K562 (cell line): ENCODE data around the gene HLA-DOA. TPM values are rescaled to one million over a fixed set of nuclear protein-coding genes. Genes with fewer than 3 reads are reported as not detected.

Source experiments
- CBX5 ChIP-seq: IDR thresholded peaks from 2 replicates; pipeline ENCODE4 v1.6.1; 2014; ENCODE audit warnings: low read depth, borderline replicate concordance
- NRF1 ChIP-seq, 2 experiments: fragments of 450-650 bp; IDR thresholded peaks in 1 of 2; conservative IDR thresholded peaks in 1 of 2; 2 replicates each; pipeline ENCODE4 v1.6.1; 2014; ENCODE audit warnings: mild to moderate bottlenecking in 2 of 2
- POLR2B ChIP-seq: fragments of 450-650 bp; IDR thresholded peaks from 2 replicates; pipeline ENCODE4 v1.6.1; 2018; ENCODE audit warnings: low read depth; ENCODE audit not compliant: partially characterized antibody
- RB1 ChIP-seq: fragments of 450-650 bp; IDR thresholded peaks from 2 replicates; pipeline ENCODE4 v1.6.1; 2017; ENCODE audit warnings: low read depth, mild to moderate bottlenecking
- RBM15 ChIP-seq: fragments of 200-400 bp; formaldehyde crosslinking; IDR thresholded peaks from 2 replicates; pipeline ENCODE4 v1.6.1; 2018; ENCODE audit warnings: mild to moderate bottlenecking, low read length, moderate library complexity; ENCODE audit not compliant: insufficient read depth
- SMARCB1 ChIP-seq: IDR thresholded peaks from 2 replicates; pipeline ENCODE4 v1.6.1; 2011; ENCODE audit warnings: improper control_type of control experiment, low read depth; ENCODE audit not compliant: insufficient read length
- SP1 ChIP-seq: sonication (generic); formaldehyde crosslinking; IDR thresholded peaks from 2 replicates; pipeline ENCODE4 v1.8.1; 2022; ENCODE audit warnings: mild to moderate bottlenecking, missing genetic modification reagents
- SPI1 ChIP-seq: IDR thresholded peaks from 2 replicates; pipeline ENCODE4 v1.6.1; 2011; ENCODE audit warnings: low read depth, low read length, control low read depth, borderline replicate concordance
- STAT5B ChIP-seq: fragments of 250-450 bp; sonication (Bioruptor Pico); IDR thresholded peaks from 2 replicates; pipeline ENCODE4 v1.8.0; 2021; ENCODE audit warnings: mild to moderate bottlenecking, inconsistent platforms
- WHSC1 ChIP-seq: IDR thresholded peaks from one replicate; pipeline ENCODE4 v1.6.1; 2012; ENCODE audit warnings: low read length, control low read depth, inconsistent platforms
- ZNF197 ChIP-seq: fragments of 200-800 bp; sonication (Bioruptor generic); IDR thresholded peaks from 2 replicates; pipeline ENCODE4 v1.6.1; 2016; ENCODE audit warnings: low read depth, missing genetic modification characterization, missing compliant biosample characterization
- ZNF444 ChIP-seq: fragments of 250-450 bp; sonication (Bioruptor Pico); IDR thresholded peaks from 2 replicates; pipeline ENCODE4 v1.4.0; 2020; ENCODE audit warnings: mild to moderate bottlenecking, moderate library complexity
- ZNF586 ChIP-seq: fragments of 450-650 bp; formaldehyde crosslinking; conservative IDR thresholded peaks from 2 replicates; pipeline ENCODE4 v1.4.0; 2020; ENCODE audit warnings: mild to moderate bottlenecking, moderate library complexity
- polyA plus RNA-seq, 8 experiments: library from polyadenylated mRNA; depleted of rRNA in 4 of 8; stranded (reverse) in 5 of 8; unstranded in 3 of 8; fragments of >200 nt; fragmentation: Nextera tagmentation in 2 of 8; fragmentation: Illumina TruSeq in 1 of 8; extraction: Ambion mirVana in 2 of 8; extraction: Trizol in 1 of 8; gene quantifications; 2 replicates each; pipeline versions ENCODE4 v1.2.1 to v1.2.3, GENCODE V29; 2011 to 2014; ENCODE audit warnings: inconsistent platforms in 1 of 8, missing spikeins in 1 of 8
- total RNA-seq, 7 experiments: library from RNA; depleted of rRNA in 6 of 7; stranded (reverse); fragments of >200 nt in 6 of 7; fragmentation: Illumina TruSeq in 2 of 7; extraction: Trizol in 2 of 7; gene quantifications; 2 replicates each; pipeline versions ENCODE4 v1.2.1 to v1.2.3, GENCODE V29; 2011 to 2021; ENCODE audit warnings: low replicate concordance in 1 of 7
- TF ChIP-seq, protein P1 (sequence below): fragments of 450-650 bp; formaldehyde crosslinking; IDR thresholded peaks from 2 replicates; pipeline ENCODE4 v1.4.0; 2020; ENCODE audit warnings: mild to moderate bottlenecking
- TF ChIP-seq, protein P2 (sequence below): fragments of 450-650 bp; IDR thresholded peaks from 2 replicates; pipeline ENCODE4 v1.6.1; 2017; ENCODE audit warnings: mild to moderate bottlenecking, moderate library complexity
- TF ChIP-seq, protein P3 (sequence below): IDR thresholded peaks from 2 replicates; pipeline ENCODE4 v1.6.1; 2012; ENCODE audit warnings: low read depth, low read length, improper control_type of control experiment, borderline replicate concordance
- TF ChIP-seq, protein P4 (sequence below): sonication (generic); formaldehyde crosslinking; IDR thresholded peaks from 2 replicates; pipeline ENCODE4 v1.8.0; 2022; ENCODE audit warnings: mild to moderate bottlenecking, missing genetic modification reagents
- TF ChIP-seq, protein P5 (sequence below): fragments of 450-650 bp; formaldehyde crosslinking; IDR thresholded peaks from 2 replicates; pipeline ENCODE4 v1.4.0; 2020; ENCODE audit warnings: mild to moderate bottlenecking, mixed read lengths
- TF ChIP-seq, protein P6 (sequence below): fragments of 200-800 bp; sonication (Bioruptor generic); IDR thresholded peaks from 2 replicates; pipeline ENCODE4 v1.6.1; 2017; ENCODE audit warnings: missing genetic modification characterization, missing compliant biosample characterization

The HLA-DOA gene
- total and polyA plus RNA-seq, 9 of the 15 experiments (the other 6 are each of a cell fraction or from before 2014, with no cell fraction given) = 0.07 TPM; not detected in 8

DNA sequence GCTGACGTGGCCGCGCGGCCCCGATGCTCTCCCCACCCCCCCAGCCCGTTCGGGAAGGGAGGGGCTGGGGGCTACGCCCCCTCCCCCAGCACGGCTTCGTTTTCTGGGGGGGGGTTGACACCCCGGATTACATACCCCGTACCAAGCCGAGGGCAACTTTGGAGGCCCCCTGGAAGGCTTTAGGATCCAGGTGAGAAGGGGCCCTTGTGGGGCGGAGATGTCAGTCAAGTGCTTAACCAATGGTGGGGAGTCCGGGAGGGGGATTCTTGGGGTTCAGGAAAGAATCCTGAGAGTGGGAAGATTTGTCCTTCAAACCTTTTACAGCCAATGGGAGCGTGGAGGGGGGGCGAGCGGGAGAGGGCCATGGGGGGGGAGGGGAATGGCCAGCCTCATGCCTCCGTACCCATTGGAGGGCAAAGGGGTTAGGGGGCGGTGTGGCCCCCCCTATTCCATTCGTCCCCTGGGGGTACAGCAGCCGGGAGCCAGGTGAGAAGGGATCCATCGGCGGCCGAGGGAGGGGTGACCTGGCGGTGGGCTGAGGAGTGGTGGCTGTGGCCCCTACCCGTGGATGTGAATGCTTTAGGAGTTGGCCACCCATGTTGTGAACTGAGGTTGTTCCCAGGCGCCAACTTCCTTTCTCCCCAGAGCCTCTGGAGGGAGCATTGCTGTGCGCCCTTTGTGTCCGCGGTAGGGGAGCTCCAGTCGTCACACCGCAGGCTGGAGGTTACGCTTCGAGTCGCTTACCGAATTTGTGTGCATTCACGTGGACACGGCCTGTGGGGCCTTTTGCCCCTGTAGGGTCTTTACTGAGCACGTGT, 40.3 kb downstream of the HLA-DOA start (continued):
- TF ChIP-seq, protein P1, sequence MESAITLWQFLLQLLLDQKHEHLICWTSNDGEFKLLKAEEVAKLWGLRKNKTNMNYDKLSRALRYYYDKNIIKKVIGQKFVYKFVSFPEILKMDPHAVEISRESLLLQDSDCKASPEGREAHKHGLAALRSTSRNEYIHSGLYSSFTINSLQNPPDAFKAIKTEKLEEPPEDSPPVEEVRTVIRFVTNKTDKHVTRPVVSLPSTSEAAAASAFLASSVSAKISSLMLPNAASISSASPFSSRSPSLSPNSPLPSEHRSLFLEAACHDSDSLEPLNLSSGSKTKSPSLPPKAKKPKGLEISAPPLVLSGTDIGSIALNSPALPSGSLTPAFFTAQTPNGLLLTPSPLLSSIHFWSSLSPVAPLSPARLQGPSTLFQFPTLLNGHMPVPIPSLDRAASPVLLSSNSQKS (CRISPR knock-in tag) = no peak
- TF ChIP-seq CBX5 (no peak), SP1 (CRISPR knock-in tag) (peak; percentile 60), WHSC1 (no peak), STAT5B (no peak), RBM15 (no peak), ZNF197 (no peak), SPI1 (peak; percentile 63), ZNF444 (CRISPR knock-in tag) (no peak), RB1 (no peak), SMARCB1 (no peak), ZNF586 (CRISPR knock-in tag) (no peak), NRF1 (conservative IDR thresholded peaks at IDR 0.05 in 1 of 2, IDR thresholded peaks at IDR 0.05 in 1 of 2) (peak in 1 of 2 experiments; percentile 37; a peak in 3 of 4 replicates), POLR2B (peak; percentile 58)
- TF ChIP-seq, protein P2, sequence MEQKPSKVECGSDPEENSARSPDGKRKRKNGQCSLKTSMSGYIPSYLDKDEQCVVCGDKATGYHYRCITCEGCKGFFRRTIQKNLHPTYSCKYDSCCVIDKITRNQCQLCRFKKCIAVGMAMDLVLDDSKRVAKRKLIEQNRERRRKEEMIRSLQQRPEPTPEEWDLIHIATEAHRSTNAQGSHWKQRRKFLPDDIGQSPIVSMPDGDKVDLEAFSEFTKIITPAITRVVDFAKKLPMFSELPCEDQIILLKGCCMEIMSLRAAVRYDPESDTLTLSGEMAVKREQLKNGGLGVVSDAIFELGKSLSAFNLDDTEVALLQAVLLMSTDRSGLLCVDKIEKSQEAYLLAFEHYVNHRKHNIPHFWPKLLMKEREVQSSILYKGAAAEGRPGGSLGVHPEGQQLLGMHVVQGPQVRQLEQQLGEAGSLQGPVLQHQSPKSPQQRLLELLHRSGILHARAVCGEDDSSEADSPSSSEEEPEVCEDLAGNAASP = no peak
- TF ChIP-seq, protein P3, sequence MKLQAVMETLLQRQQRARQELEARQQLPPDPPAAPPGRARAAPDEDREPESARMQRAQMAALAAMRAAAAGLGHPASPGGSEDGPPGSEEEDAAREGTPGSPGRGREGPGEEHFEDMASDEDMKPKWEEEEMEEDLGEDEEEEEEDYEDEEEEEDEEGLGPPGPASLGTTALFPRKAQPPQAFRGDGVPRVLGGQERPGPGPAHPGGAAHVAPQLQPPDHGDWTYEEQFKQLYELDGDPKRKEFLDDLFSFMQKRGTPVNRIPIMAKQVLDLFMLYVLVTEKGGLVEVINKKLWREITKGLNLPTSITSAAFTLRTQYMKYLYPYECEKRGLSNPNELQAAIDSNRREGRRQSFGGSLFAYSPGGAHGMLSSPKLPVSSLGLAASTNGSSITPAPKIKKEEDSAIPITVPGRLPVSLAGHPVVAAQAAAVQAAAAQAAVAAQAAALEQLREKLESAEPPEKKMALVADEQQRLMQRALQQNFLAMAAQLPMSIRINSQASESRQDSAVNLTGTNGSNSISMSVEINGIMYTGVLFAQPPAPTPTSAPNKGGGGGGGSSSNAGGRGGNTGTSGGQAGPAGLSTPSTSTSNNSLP = no peak
- TF ChIP-seq, protein P4, sequence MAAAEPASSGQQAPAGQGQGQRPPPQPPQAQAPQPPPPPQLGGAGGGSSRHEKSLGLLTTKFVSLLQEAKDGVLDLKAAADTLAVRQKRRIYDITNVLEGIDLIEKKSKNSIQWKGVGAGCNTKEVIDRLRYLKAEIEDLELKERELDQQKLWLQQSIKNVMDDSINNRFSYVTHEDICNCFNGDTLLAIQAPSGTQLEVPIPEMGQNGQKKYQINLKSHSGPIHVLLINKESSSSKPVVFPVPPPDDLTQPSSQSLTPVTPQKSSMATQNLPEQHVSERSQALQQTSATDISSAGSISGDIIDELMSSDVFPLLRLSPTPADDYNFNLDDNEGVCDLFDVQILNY (CRISPR knock-in tag) = 0 out of 2 replicates have a peak, but pooled peaks have one; percentile 53
- TF ChIP-seq, protein P5, sequence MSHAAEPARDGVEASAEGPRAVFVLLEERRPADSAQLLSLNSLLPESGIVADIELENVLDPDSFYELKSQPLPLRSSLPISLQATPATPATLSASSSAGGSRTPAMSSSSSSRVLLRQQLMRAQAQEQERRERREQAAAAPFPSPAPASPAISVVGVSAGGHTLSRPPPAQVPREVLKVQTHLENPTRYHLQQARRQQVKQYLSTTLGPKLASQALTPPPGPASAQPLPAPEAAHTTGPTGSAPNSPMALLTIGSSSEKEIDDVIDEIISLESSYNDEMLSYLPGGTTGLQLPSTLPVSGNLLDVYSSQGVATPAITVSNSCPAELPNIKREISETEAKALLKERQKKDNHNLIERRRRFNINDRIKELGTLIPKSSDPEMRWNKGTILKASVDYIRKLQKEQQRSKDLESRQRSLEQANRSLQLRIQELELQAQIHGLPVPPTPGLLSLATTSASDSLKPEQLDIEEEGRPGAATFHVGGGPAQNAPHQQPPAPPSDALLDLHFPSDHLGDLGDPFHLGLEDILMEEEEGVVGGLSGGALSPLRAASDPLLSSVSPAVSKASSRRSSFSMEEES (CRISPR knock-in tag) = no peak
- TF ChIP-seq, protein P6, sequence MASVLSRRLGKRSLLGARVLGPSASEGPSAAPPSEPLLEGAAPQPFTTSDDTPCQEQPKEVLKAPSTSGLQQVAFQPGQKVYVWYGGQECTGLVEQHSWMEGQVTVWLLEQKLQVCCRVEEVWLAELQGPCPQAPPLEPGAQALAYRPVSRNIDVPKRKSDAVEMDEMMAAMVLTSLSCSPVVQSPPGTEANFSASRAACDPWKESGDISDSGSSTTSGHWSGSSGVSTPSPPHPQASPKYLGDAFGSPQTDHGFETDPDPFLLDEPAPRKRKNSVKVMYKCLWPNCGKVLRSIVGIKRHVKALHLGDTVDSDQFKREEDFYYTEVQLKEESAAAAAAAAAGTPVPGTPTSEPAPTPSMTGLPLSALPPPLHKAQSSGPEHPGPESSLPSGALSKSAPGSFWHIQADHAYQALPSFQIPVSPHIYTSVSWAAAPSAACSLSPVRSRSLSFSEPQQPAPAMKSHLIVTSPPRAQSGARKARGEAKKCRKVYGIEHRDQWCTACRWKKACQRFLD (CRISPR knock-in tag) = no peak
